ENCODE data around the gene NRSN2.

NRSN2 gene

GRCh38 chr20:400454-401275 lies 53.8 kb downstream of the NRSN2 start:
- no peak for DNase-seq

DNA sequence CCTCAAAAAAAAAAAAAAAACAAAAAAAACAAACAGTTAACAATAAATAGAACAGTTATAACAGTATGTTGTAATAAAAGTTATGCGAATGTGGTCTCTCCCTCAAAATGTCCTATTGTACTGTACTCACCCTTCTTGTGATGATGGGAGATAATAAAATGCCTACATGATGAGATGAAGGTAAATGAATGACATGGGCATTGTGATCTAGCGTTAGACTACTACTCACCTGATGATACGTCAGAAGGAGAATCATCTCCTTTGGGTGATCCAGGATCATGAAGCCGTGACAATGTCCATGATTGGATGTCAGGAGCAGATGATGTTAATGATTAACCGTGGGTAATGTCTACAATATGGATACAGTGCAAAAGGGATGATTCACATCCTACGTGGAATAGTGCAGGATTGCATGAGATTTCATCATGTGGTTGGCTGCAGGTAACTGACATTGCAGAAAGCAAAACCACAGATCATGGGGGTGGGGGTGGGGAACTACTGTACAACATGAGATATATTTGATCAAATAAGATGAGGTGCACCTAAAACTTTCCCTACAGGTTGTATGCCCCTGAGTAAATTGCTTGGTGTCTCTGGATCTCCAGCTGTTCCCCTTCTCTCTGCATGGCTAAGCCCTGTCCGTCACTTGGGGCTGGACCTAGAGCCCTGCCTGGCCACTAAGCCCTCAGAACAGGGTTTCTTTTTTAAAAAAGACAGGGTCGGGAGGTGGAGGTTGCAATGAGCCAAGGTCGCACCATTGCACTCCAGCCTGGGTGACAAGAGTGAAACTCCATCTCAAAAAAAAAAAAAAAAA lies 55.0 kb downstream of the NRSN2 start:
- no peak for DNase-seq

- no peak for DNase-seq
Measured at GRCh38 chr20:402496-402885, 55.6 kb downstream of the NRSN2 start.

DNA sequence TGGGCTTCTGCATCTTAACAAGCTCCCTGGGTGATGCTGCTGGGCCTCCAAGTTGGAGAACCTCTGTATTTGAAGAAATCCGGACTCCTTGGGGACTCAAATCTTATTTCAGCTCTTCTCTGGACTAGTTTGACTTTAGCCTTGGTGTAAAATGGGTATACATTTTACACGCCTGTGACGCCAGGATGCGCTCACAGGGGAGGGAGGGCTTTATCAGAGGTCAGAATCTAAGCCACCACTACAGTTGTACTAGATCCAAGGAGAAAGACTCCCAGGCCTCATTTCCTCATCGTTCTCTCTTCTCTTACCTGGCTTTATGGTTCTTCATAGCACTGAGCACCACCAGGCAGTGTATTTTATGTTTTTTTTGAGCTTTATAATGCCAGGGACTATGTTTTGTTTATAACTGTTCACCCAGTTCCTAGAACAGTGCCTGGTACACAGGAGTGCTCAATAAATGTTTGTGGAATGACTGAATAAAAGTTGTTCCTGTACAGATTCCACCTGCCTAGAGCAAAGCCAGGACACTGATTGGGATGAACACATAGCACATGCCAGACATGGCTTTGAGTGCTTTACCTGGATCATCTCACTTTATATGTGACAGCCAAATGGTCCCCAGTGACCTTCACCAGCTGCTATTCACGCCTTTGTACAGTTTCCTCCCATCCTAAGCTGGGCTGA lies 56.1 kb downstream of the NRSN2 start:
- no peak for DNase-seq

- no peak for DNase-seq
Measured at GRCh38 chr20:403582-403957, 56.7 kb downstream of the NRSN2 start.

- no peak for DNase-seq
Measured at GRCh38 chr20:404088-404487, 57.2 kb downstream of the NRSN2 start.

Measured in CD4-positive, alpha-beta T cell treated with Interleukin-4 for 1 hour (primary cell).